A549 (cell line): Measurements from ENCODE around the gene CNTNAP2. TPM values are rescaled to one million over a fixed set of nuclear protein-coding genes. Genes with fewer than 3 reads are reported as not detected.
A peak's percentile ranks its signal among the peaks of the same experiment; 100 is the strongest.

Experiments
- ATAC-seq, 2 experiments: fragments of 200-7000 bp in 1 of 2; fragments of >200 bp in 1 of 2; cut with Nextera tagmentation in 1 of 2; cut with Tn5 transposase in 1 of 2; 3 replicates each; pipeline versions ENCODE4 v1.8.0 to v1.9.1; 2018 to 2020; ENCODE audit warnings: mild to moderate bottlenecking in 1 of 2, moderate library complexity in 1 of 2
- CTCF ChIA-PET: fragments of 300-600 bp; sonication (Branson Sonifier 250); formaldehyde crosslinking; extraction: SDS; loops from one replicate; lab custom pipeline; 2021; ENCODE audit warnings: antibody characterized with exemption, inconsistent platforms; lab: Yijun Ruan, JAX
- POLR2A ChIA-PET: fragments of 350-600 bp; formaldehyde crosslinking; extraction: SDS; loops from one replicate; lab custom pipeline; 2021; ENCODE audit warnings: antibody characterized with exemption, inconsistent platforms; lab: Yijun Ruan, JAX
- DNase-seq, 2 experiments: peaks; one replicate each; pipeline versions ENCODE4 v3.0.0 to v3.0.0-alpha.2; 2011 to 2016; ENCODE audit warnings: low read depth in 1 of 2, low spot score in 1 of 2
- FAIRE-seq: peaks from 2 replicates; lab custom pipeline; 2011; peaks lifted over from hg19 to GRCh38; lab: Jason Lieb, UNC
- H3K27ac ChIP-seq, 2 experiments: fragments of >200 bp; sonication (Bioruptor Twin); formaldehyde crosslinking; 3 replicates each; pipeline ENCODE4 v1.5.1; 2016 to 2017
- H3K4me1 ChIP-seq: fragments of >200 bp; sonication (Bioruptor Twin); formaldehyde crosslinking; 3 replicates; pipeline ENCODE4 v1.6.1; 2016
- H3K4me2 ChIP-seq: fragments of >200 bp; sonication (Bioruptor Twin); formaldehyde crosslinking; 3 replicates; pipeline ENCODE4 v1.6.1; 2016
- H3K4me3 ChIP-seq: fragments of >200 bp; sonication (Bioruptor Twin); formaldehyde crosslinking; 3 replicates; pipeline ENCODE4 v1.5.1; 2016
- H3K9me3 ChIP-seq: fragments of >200 bp; sonication (Bioruptor Twin); formaldehyde crosslinking; 3 replicates; pipeline ENCODE4 v1.6.1; 2016
- CBX2 ChIP-seq: fragments of 200-600 bp; sonication (generic); IDR thresholded peaks from 2 replicates; pipeline ENCODE4 v1.6.1; 2016; ENCODE audit warnings: low read depth, mild to moderate bottlenecking, borderline replicate concordance
- CBX8 ChIP-seq: fragments of 200-600 bp; sonication (generic); IDR thresholded peaks from 2 replicates; pipeline ENCODE4 v1.6.1; 2016
- EP300 ChIP-seq, 2 experiments: fragments of >200 bp; sonication (Bioruptor Twin); formaldehyde crosslinking; IDR thresholded peaks; 2 replicates in 1 of 2; 3 replicates in 1 of 2; pipeline ENCODE4 v1.6.1; 2016 to 2017
- FOXS1 ChIP-seq: fragments of 250-450 bp; sonication (Bioruptor Pico); IDR thresholded peaks from 2 replicates; pipeline ENCODE4 v1.5.0; 2020; ENCODE audit warnings: mild to moderate bottlenecking, moderate library complexity
- KDM5A ChIP-seq: fragments of 200-600 bp; sonication (generic); IDR thresholded peaks from 2 replicates; pipeline ENCODE4 v1.6.1; 2016; ENCODE audit warnings: antibody characterized with exemption, mild to moderate bottlenecking
- NPAS2 ChIP-seq: fragments of 250-450 bp; sonication (Bioruptor Pico); IDR thresholded peaks from 2 replicates; pipeline ENCODE4 v1.8.0; 2022; ENCODE audit warnings: mild to moderate bottlenecking, moderate library complexity, borderline replicate concordance
- NR3C1 ChIP-seq: fragments of >200 bp; sonication (Bioruptor Twin); formaldehyde crosslinking; IDR thresholded peaks from 3 replicates; pipeline ENCODE4 v1.6.1; 2017
- PHF8 ChIP-seq: fragments of 200-600 bp; sonication (generic); IDR thresholded peaks from 2 replicates; pipeline ENCODE4 v1.6.1; 2016; ENCODE audit warnings: low read depth, mild to moderate bottlenecking, antibody characterized with exemption, moderate library complexity, borderline replicate concordance
- RAD21 ChIP-seq, 2 experiments: fragments of >200 bp in 1 of 2; sonication (Bioruptor Twin) in 1 of 2; formaldehyde crosslinking in 1 of 2; IDR thresholded peaks in 1 of 2; conservative IDR thresholded peaks in 1 of 2; 2 replicates in 1 of 2; 3 replicates in 1 of 2; pipeline ENCODE4 v1.6.1; 2012 to 2018; ENCODE audit warnings: inconsistent platforms in 1 of 2
- RARB ChIP-seq: fragments of 250-450 bp; sonication (Bioruptor Pico); IDR thresholded peaks from 2 replicates; pipeline ENCODE4 v1.8.0; 2021; ENCODE audit warnings: mild to moderate bottlenecking, moderate library complexity
- SREBF2 ChIP-seq: fragments of 450-650 bp; IDR thresholded peaks from 2 replicates; pipeline ENCODE4 v1.6.1; 2014; ENCODE audit warnings: mild to moderate bottlenecking, moderate library complexity
- TP53 ChIP-seq: fragments of 250-450 bp; sonication (Bioruptor Pico); IDR thresholded peaks from 2 replicates; pipeline ENCODE4 v1.5.0; 2021; ENCODE audit warnings: mild to moderate bottlenecking, moderate library complexity
- ZC3H11A ChIP-seq: fragments of 450-650 bp; IDR thresholded peaks from 2 replicates; pipeline ENCODE4 v1.6.1; 2014; ENCODE audit warnings: antibody characterized with exemption, mild to moderate bottlenecking
- ZSCAN20 ChIP-seq: fragments of 250-450 bp; sonication (Bioruptor Pico); IDR thresholded peaks from 2 replicates; pipeline ENCODE4 v1.8.0; 2022; ENCODE audit warnings: mild to moderate bottlenecking, moderate library complexity
- WGBS: methylation state at CpG from one replicate; pipeline ENCODE4 v1.1.6; 2017; ENCODE audit errors: missing lambda C conversion rate; 5-methylcytosine and 5-hydroxymethylcytosine counted together
- polyA plus RNA-seq, 4 experiments: library from polyadenylated mRNA; depleted of rRNA in 3 of 4; stranded (reverse); fragments of >200 nt; fragmentation: RNase III in 1 of 4; extraction: RNeasy Plus Mini Kit Qiagen cat#74134 plus additional on column Dnase treatment in 1 of 4; gene quantifications; 2 replicates in 3 of 4; 3 replicates in 1 of 4; pipeline ENCODE4 v1.2.3, GENCODE V29; 2011 to 2017
- TF ChIP-seq, protein P1 (sequence below): fragments of 250-450 bp; sonication (Bioruptor Pico); IDR thresholded peaks from 2 replicates; pipeline ENCODE4 v1.5.0; 2020; ENCODE audit warnings: low read depth, mild to moderate bottlenecking, moderate library complexity
- TF ChIP-seq, protein P2 (sequence below): IDR thresholded peaks from 2 replicates; pipeline ENCODE4 v1.6.1; 2012
- TF ChIP-seq, protein P3 (sequence below): fragments of >200 bp; sonication (Bioruptor Twin); formaldehyde crosslinking; IDR thresholded peaks from 3 replicates; pipeline ENCODE4 v1.5.1; 2016
- TF ChIP-seq, protein P4 (sequence below): fragments of 250-450 bp; sonication (Bioruptor Pico); IDR thresholded peaks from 2 replicates; pipeline ENCODE4 v1.5.0; 2021; ENCODE audit warnings: mild to moderate bottlenecking, moderate library complexity, borderline replicate concordance
- TF ChIP-seq, protein P5 (sequence below): fragments of 200-600 bp; sonication (generic); IDR thresholded peaks from 2 replicates; pipeline ENCODE4 v1.6.1; 2016; ENCODE audit warnings: antibody characterized with exemption, mild to moderate bottlenecking, moderate library complexity
- TF ChIP-seq, protein P6 (sequence below): fragments of >200 bp; sonication (Bioruptor Twin); formaldehyde crosslinking; IDR thresholded peaks from 3 replicates; pipeline ENCODE4 v1.6.1; 2016

Gene CNTNAP2
- polyA plus RNA-seq, 2 of the 4 experiments (the other 2 are of a cell fraction) = 0.05 to 0.13 TPM

DNA sequence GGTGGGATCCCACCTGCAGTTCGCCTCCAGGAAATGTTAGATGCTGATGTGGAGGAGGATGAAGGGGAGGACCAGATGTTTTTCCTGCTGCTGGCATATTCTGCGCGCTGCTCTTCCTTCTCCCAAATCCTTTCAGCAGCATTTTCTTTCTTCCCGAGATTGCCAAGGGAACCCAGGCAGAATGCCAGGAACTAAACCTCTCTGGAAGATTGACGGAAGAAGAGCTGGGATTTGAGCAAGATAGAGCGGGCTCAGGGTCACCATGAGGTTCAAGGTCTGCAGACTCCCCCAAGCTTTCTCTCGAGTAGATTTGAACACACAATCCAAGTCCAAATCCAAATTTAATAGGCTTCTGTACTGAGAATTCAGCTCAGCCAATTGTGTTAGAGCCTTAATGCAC lies 2128.8 kb downstream of the CNTNAP2 start:
- ATAC-seq = no peak

DNA sequence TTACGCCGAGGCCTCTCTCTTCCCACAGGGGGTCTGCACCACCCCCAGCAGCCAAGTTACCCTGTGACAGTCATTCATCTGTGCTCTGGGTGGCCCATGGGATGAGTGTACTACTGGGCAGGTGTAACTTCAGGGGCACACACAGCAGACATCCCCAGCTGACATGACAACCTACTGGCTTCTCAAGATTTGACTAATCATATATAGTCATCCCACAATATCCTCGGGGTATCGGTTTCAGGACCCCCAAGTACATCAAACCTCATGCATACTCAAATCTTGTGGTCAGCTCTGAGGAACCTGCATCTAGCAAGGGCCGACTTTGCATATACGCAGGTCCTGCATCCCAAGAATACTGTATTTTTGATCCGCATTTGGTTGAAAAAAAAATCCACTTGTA lies 2137.0 kb downstream of the CNTNAP2 start:
- ChIA-PET POLR2A (no interaction called here), CTCF (interaction anchor here (1.5 kb wide), 1 partner anchor 9 kb away, joined by 3 read pairs; no protein-coding TSS in a partner anchor)
- TF ChIP-seq RARB (CRISPR knock-in tag) = no peak
- no peak for TF ChIP-seq NPAS2 (CRISPR knock-in tag)
- no peak for TF ChIP-seq ZC3H11A
- TF ChIP-seq KDM5A = no peak
- TF ChIP-seq, protein P1, sequence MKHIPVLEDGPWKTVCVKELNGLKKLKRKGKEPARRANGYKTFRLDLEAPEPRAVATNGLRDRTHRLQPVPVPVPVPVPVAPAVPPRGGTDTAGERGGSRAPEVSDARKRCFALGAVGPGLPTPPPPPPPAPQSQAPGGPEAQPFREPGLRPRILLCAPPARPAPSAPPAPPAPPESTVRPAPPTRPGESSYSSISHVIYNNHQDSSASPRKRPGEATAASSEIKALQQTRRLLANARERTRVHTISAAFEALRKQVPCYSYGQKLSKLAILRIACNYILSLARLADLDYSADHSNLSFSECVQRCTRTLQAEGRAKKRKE = no peak
- TF ChIP-seq, protein P2, sequence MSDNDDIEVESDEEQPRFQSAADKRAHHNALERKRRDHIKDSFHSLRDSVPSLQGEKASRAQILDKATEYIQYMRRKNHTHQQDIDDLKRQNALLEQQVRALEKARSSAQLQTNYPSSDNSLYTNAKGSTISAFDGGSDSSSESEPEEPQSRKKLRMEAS = no peak
- TF ChIP-seq PHF8 = no peak
- TF ChIP-seq, protein P3, sequence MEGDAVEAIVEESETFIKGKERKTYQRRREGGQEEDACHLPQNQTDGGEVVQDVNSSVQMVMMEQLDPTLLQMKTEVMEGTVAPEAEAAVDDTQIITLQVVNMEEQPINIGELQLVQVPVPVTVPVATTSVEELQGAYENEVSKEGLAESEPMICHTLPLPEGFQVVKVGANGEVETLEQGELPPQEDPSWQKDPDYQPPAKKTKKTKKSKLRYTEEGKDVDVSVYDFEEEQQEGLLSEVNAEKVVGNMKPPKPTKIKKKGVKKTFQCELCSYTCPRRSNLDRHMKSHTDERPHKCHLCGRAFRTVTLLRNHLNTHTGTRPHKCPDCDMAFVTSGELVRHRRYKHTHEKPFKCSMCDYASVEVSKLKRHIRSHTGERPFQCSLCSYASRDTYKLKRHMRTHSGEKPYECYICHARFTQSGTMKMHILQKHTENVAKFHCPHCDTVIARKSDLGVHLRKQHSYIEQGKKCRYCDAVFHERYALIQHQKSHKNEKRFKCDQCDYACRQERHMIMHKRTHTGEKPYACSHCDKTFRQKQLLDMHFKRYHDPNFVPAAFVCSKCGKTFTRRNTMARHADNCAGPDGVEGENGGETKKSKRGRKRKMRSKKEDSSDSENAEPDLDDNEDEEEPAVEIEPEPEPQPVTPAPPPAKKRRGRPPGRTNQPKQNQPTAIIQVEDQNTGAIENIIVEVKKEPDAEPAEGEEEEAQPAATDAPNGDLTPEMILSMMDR = no peak
- no peak for FAIRE-seq
- Histone ChIP-seq H3K4me2 (no peak overlapping the region), H3K27ac (no peak overlapping the region), H3K4me1 (no peaks in the 10 kb centered on the region), H3K9me3 (peaks cover 6% of the 10 kb centered on the region; the same call in 1 of the 3 replicates), H3K4me3 (no peak overlapping the region)
- no peak for ATAC-seq
- DNase-seq = no peak
- WGBS = 39% methylated on average over 7 of the region's 7 CpGs

More for the DNA sequence above, 2128.8 kb downstream of the CNTNAP2 start:
- Histone ChIP-seq H3K4me2 (no peak overlapping the region), H3K4me1 (no peaks in the 10 kb centered on the region), H3K9me3 (no peaks in the 10 kb centered on the region), H3K4me3 (no peak overlapping the region), H3K27ac (no peak overlapping the region)
- FAIRE-seq (no peak), DNase-seq (no peak)
- ChIA-PET CTCF (interaction anchor here (1.0 kb wide), 1 partner anchor 10 kb away, joined by 3 read pairs; no protein-coding TSS in a partner anchor), POLR2A (no interaction called here)
- 37% methylated on average over 7 of the region's 7 CpGs for WGBS
- TF ChIP-seq, protein P4, sequence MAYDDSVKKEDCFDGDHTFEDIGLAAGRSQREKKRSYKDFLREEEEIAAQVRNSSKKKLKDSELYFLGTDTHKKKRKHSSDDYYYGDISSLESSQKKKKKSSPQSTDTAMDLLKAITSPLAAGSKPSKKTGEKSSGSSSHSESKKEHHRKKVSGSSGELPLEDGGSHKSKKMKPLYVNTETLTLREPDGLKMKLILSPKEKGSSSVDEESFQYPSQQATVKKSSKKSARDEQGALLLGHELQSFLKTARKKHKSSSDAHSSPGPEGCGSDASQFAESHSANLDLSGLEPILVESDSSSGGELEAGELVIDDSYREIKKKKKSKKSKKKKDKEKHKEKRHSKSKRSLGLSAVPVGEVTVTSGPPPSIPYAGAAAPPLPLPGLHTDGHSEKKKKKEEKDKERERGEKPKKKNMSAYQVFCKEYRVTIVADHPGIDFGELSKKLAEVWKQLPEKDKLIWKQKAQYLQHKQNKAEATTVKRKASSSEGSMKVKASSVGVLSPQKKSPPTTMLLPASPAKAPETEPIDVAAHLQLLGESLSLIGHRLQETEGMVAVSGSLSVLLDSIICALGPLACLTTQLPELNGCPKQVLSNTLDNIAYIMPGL (CRISPR knock-in tag) = no peak

DNA sequence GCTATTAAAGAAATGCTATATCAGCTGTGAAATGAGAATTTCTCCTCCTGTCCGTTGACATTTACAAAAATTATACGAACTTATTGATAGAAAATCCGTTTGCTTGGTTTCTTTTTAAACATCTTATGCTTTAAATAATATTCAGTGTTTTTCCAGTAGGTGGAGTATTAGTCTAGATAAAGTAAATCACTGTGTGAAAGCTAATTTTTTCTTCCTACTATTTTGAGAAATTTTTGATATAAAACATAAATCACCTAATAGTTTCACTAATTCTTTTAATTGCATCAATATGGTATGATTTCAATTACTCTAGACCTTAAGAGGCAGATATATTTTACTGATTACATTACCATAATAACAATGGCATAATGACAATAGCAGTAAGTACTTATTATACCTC lies 2138.7 kb downstream of the CNTNAP2 start:
- no peak for FAIRE-seq
- 2% methylated on average over 3 of the region's 3 CpGs for WGBS
- H3K9me3 ChIP-seq = peaks cover 6% of the 10 kb centered on the region; the same call in 1 of the 3 replicates
- no peak overlapping the region for H3K27ac ChIP-seq
- no peak for DNase-seq
- ChIA-PET POLR2A (no interaction called here), CTCF (interaction anchor here (1.0 to 1.5 kb wide), 2 partner anchors 10 to 27 kb away, joined by 3 read pairs; no protein-coding TSS in a partner anchor)
- H3K4me1 ChIP-seq = no peaks in the 10 kb centered on the region
- no peak for ATAC-seq
- H3K4me3 ChIP-seq = no peak overlapping the region
- peak overlapping the region; percentile 34; the same call in 1 of the 3 replicates for H3K4me2 ChIP-seq
- TF ChIP-seq, protein P5, sequence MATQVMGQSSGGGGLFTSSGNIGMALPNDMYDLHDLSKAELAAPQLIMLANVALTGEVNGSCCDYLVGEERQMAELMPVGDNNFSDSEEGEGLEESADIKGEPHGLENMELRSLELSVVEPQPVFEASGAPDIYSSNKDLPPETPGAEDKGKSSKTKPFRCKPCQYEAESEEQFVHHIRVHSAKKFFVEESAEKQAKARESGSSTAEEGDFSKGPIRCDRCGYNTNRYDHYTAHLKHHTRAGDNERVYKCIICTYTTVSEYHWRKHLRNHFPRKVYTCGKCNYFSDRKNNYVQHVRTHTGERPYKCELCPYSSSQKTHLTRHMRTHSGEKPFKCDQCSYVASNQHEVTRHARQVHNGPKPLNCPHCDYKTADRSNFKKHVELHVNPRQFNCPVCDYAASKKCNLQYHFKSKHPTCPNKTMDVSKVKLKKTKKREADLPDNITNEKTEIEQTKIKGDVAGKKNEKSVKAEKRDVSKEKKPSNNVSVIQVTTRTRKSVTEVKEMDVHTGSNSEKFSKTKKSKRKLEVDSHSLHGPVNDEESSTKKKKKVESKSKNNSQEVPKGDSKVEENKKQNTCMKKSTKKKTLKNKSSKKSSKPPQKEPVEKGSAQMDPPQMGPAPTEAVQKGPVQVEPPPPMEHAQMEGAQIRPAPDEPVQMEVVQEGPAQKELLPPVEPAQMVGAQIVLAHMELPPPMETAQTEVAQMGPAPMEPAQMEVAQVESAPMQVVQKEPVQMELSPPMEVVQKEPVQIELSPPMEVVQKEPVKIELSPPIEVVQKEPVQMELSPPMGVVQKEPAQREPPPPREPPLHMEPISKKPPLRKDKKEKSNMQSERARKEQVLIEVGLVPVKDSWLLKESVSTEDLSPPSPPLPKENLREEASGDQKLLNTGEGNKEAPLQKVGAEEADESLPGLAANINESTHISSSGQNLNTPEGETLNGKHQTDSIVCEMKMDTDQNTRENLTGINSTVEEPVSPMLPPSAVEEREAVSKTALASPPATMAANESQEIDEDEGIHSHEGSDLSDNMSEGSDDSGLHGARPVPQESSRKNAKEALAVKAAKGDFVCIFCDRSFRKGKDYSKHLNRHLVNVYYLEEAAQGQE = no peak
- TF ChIP-seq TP53 (CRISPR knock-in tag) (no peak), SREBF2 (no peak), FOXS1 (CRISPR knock-in tag) (no peak), EP300 (IDR thresholded peaks at IDR 0.05) (no peak), RARB (CRISPR knock-in tag) (no peak), CBX8 (no peak), CBX2 (no peak), RAD21 (conservative IDR thresholded peaks at IDR 0.05 in 1 of 2, IDR thresholded peaks at IDR 0.05 in 1 of 2) (peak; percentile 8 to 31; a peak in 2 of 5 replicates), ZSCAN20 (CRISPR knock-in tag) (no peak), NR3C1 (no peak)
- TF ChIP-seq, protein P6, sequence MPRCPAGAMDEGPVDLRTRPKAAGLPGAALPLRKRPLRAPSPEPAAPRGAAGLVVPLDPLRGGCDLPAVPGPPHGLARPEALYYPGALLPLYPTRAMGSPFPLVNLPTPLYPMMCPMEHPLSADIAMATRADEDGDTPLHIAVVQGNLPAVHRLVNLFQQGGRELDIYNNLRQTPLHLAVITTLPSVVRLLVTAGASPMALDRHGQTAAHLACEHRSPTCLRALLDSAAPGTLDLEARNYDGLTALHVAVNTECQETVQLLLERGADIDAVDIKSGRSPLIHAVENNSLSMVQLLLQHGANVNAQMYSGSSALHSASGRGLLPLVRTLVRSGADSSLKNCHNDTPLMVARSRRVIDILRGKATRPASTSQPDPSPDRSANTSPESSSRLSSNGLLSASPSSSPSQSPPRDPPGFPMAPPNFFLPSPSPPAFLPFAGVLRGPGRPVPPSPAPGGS = no peak
- TF ChIP-seq, protein P2 = no peak
